Gastroesophageal sphincter (tissue), 4 donors: ENCODE data around the gene RSU1. TPM values are rescaled to one million over a fixed set of nuclear protein-coding genes. Genes with fewer than 3 reads are reported as not detected.

Experiments
- ATAC-seq: fragments of 150-250 bp; one replicate; pipeline ENCODE4 v1.9.1; 2016; ENCODE audit warnings: mild to moderate bottlenecking, moderate library complexity
- H3K27ac ChIP-seq, 4 donors: fragments of 200-600 bp; sonication (generic) in 3 of 4; 1 replicate in 3 of 4; 2 replicates in 1 of 4; pipeline ENCODE4 v1.5.1; 2016 to 2019
- H3K27me3 ChIP-seq: fragments of 200-600 bp; sonication (generic); one replicate; pipeline ENCODE4 v1.5.1; 2019
- H3K36me3 ChIP-seq, 2 donors: fragments of 200-600 bp; sonication (generic); one replicate each; pipeline ENCODE4 v1.5.1; 2019; ENCODE audit warnings: control low read depth in 1 of 2
- H3K4me1 ChIP-seq, 3 donors: fragments of 200-600 bp; sonication (generic); 1 replicate in 2 of 3; 2 replicates in 1 of 3; pipeline ENCODE4 v1.5.1; 2016 to 2019; ENCODE audit warnings: control low read depth in 2 of 3
- H3K4me3 ChIP-seq, 2 donors: fragments of 200-600 bp; sonication (generic); one replicate each; pipeline ENCODE4 v1.5.1; 2019; ENCODE audit warnings: mild to moderate bottlenecking in 1 of 2, moderate library complexity in 1 of 2
- H3K9me3 ChIP-seq, 3 donors: fragments of 200-600 bp; sonication (generic); one replicate each; pipeline ENCODE4 v1.5.1; 2017 to 2019; ENCODE audit warnings: control low read depth in 2 of 3
- EP300 ChIP-seq: sonication (generic); formaldehyde crosslinking; IDR thresholded peaks from one replicate; pipeline ENCODE4 v1.6.1; 2017; ENCODE audit warnings: antibody characterized with exemption, mild to moderate bottlenecking
- POLR2A ChIP-seq, 2 donors: fragments of 450-650 bp; IDR thresholded peaks; one replicate each; pipeline ENCODE4 v1.6.1; 2017; ENCODE audit warnings: antibody characterized with exemption in 2 of 2, mild to moderate bottlenecking in 2 of 2, moderate library complexity in 1 of 2
- POLR2AphosphoS5 ChIP-seq: sonication (generic); formaldehyde crosslinking; IDR thresholded peaks from one replicate; pipeline ENCODE4 v1.6.1; 2017; ENCODE audit warnings: antibody characterized with exemption
- WGBS, 2 donors: methylation state at CpG; one replicate each; pipeline ENCODE4 v1.1.5; 2018; ENCODE audit warnings: low coverage in 1 of 2; 5-methylcytosine and 5-hydroxymethylcytosine counted together
- total RNA-seq, 4 donors: library from RNA; depleted of rRNA; stranded (reverse); fragments of >200 nt; gene quantifications; one replicate each; pipeline ENCODE4 v1.1.0, GENCODE V29; 2016
- TF ChIP-seq, protein P1 (sequence below), 4 experiments: fragments of 200-600 bp in 2 of 4; fragments of 450-650 bp in 2 of 4; sonication (generic) in 1 of 4; IDR thresholded peaks; one replicate each; pipeline ENCODE4 v1.5.1; 2017 to 2019; ENCODE audit warnings: antibody characterized with exemption in 4 of 4, mild to moderate bottlenecking in 2 of 4, moderate library complexity in 2 of 4

Gene RSU1
- total RNA-seq, 4 donors from 2014 or later, result 87.0 to 149 (median 117) TPM

DNA sequence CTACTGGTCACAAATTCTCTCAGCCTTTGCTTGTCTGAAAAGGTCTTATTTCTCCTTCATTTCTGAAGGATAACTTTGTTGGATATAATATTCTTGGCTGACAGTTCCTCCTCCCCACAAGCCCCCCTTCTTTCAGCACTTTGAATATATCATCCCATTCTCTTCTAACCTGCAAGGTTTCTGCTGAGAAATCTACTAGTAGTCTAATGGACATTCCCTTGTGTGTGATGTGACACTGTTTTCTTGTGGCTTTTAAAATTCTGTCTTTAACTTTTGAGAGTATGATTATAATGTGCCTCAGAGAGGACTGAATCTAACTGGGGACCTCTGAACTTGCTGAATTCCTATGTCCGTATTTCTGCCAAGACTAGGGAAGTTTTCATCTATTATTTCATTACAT lies 104.3 kb downstream of the RSU1 start:
- H3K9me3 ChIP-seq, result peaks cover 0 to 9% (median 0%) of the 10 kb centered on the region in 3 donors
- 100% methylated on average over 1 of the region's 1 CpG for WGBS, 2 donors
- H3K4me1 ChIP-seq, result no peaks in the 10 kb centered on the region
- peaks cover 0 to 8% of the 10 kb centered on the region in 2 donors for H3K36me3 ChIP-seq
- no peak overlapping the region for H3K27ac ChIP-seq
- TF ChIP-seq POLR2AphosphoS5 (no peak), EP300 (no peak), POLR2A (IDR thresholded peaks at IDR 0.05) (no peak)
- TF ChIP-seq, protein P1, sequence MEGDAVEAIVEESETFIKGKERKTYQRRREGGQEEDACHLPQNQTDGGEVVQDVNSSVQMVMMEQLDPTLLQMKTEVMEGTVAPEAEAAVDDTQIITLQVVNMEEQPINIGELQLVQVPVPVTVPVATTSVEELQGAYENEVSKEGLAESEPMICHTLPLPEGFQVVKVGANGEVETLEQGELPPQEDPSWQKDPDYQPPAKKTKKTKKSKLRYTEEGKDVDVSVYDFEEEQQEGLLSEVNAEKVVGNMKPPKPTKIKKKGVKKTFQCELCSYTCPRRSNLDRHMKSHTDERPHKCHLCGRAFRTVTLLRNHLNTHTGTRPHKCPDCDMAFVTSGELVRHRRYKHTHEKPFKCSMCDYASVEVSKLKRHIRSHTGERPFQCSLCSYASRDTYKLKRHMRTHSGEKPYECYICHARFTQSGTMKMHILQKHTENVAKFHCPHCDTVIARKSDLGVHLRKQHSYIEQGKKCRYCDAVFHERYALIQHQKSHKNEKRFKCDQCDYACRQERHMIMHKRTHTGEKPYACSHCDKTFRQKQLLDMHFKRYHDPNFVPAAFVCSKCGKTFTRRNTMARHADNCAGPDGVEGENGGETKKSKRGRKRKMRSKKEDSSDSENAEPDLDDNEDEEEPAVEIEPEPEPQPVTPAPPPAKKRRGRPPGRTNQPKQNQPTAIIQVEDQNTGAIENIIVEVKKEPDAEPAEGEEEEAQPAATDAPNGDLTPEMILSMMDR (IDR thresholded peaks at IDR 0.05), result no peak
- H3K4me3 ChIP-seq, result no peak overlapping the region
- no peak for ATAC-seq
- no peaks in the 10 kb centered on the region for H3K27me3 ChIP-seq

- Histone ChIP-seq H3K36me3 (no peaks in the 10 kb centered on the region), H3K27ac (no peak overlapping the region), H3K4me3 (no peak overlapping the region), H3K27me3 (no peaks in the 10 kb centered on the region), H3K4me1 (no peaks in the 10 kb centered on the region), H3K9me3 (no peaks in the 10 kb centered on the region)
- 61 to 93% methylated on average over 3 to 5 of the region's 5 CpGs for WGBS, 2 donors
- ATAC-seq, result no peak
- TF ChIP-seq EP300, result no peak
- TF ChIP-seq POLR2AphosphoS5, result no peak
- TF ChIP-seq POLR2A (IDR thresholded peaks at IDR 0.05), result no peak
- TF ChIP-seq, protein P1 (IDR thresholded peaks at IDR 0.05), result no peak
Observed at GRCh38 chr10:16700331-16700730, 116.9 kb downstream of the RSU1 start.

- 80 to 88% methylated on average over 13 to 17 of the region's 17 CpGs for WGBS, 2 donors
- H3K27ac ChIP-seq, result no peak overlapping the region
- peaks cover 0 to 4% of the 10 kb centered on the region in 2 donors for H3K36me3 ChIP-seq
- H3K27me3 ChIP-seq, result no peaks in the 10 kb centered on the region
- no peak overlapping the region for H3K4me3 ChIP-seq
- H3K4me1 ChIP-seq, result no peaks in the 10 kb centered on the region
- H3K9me3 ChIP-seq, result no peaks in the 10 kb centered on the region
- TF ChIP-seq POLR2A (IDR thresholded peaks at IDR 0.05), result no peak
- ATAC-seq, result no peak
Observed at GRCh38 chr10:16699435-16700057, 117.7 kb downstream of the RSU1 start.

DNA sequence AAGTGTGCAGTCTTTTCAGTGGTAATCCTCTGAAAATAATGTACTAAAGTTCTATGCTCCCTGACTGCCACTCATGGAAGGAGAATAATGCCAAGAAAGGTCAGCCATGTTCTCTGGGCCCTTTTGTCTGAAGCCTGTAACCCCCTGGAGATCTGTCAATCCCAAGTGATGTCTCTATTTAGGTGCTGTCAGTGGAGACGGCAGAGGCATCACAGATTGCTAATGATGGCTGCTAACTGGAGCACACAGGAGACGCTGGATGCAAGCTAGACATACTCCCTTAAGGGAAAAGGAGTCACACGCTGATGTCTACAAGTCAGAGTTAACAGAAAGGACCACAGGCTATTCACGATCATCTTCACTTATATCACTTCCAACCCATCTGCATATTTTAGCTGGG lies 118.8 kb downstream of the RSU1 start:
- H3K9me3 ChIP-seq, result no peaks in the 10 kb centered on the region
- WGBS, 2 donors, result 92 to 100% methylated on average over 1 to 2 of the region's 4 CpGs
- H3K4me1 ChIP-seq, result no peaks in the 10 kb centered on the region
- TF ChIP-seq, protein P1 (IDR thresholded peaks at IDR 0.05), result no peak
- TF ChIP-seq POLR2A (IDR thresholded peaks at IDR 0.05) (no peak), POLR2AphosphoS5 (no peak), EP300 (no peak)
- ATAC-seq, result no peak
- no peak overlapping the region for H3K4me3 ChIP-seq
- no peaks in the 10 kb centered on the region for H3K27me3 ChIP-seq
- H3K36me3 ChIP-seq, result peaks cover 0 to 13% of the 10 kb centered on the region in 2 donors
- H3K27ac ChIP-seq, result no peak overlapping the region

- TF ChIP-seq EP300 (no peak), POLR2A (IDR thresholded peaks at IDR 0.05) (no peak), POLR2AphosphoS5 (no peak)
- TF ChIP-seq, protein P1 (IDR thresholded peaks at IDR 0.05), result no peak
- no peak overlapping the region for H3K27ac ChIP-seq
- ATAC-seq, result no peak
- H3K27me3 ChIP-seq, result no peaks in the 10 kb centered on the region
- no peaks in the 10 kb centered on the region for H3K4me1 ChIP-seq
- no peaks in the 10 kb centered on the region for H3K9me3 ChIP-seq
- peaks cover 0 to 31% of the 10 kb centered on the region in 2 donors for H3K36me3 ChIP-seq
- 90 to 94% methylated on average over 5 of the region's 5 CpGs for WGBS, 2 donors
- H3K4me3 ChIP-seq, result no peak overlapping the region
Observed at GRCh38 chr10:16690417-16690816, 126.8 kb downstream of the RSU1 start.
